C4-2B (cell line): ENCODE data around the gene SEC63.

Source experiments
- ZFX ChIP-seq: fragments of 450-650 bp; IDR thresholded peaks from 2 replicates; pipeline ENCODE4 v1.6.1; 2017
- TF ChIP-seq, protein P1 (sequence below): fragments of 450-650 bp; conservative IDR thresholded peaks from 2 replicates; pipeline ENCODE4 v1.5.1; 2017; ENCODE audit warnings: mild to moderate bottlenecking

GRCh38 chr6:107840636-107841274 lies 117.3 kb downstream of the SEC63 start:
- TF ChIP-seq, protein P1, sequence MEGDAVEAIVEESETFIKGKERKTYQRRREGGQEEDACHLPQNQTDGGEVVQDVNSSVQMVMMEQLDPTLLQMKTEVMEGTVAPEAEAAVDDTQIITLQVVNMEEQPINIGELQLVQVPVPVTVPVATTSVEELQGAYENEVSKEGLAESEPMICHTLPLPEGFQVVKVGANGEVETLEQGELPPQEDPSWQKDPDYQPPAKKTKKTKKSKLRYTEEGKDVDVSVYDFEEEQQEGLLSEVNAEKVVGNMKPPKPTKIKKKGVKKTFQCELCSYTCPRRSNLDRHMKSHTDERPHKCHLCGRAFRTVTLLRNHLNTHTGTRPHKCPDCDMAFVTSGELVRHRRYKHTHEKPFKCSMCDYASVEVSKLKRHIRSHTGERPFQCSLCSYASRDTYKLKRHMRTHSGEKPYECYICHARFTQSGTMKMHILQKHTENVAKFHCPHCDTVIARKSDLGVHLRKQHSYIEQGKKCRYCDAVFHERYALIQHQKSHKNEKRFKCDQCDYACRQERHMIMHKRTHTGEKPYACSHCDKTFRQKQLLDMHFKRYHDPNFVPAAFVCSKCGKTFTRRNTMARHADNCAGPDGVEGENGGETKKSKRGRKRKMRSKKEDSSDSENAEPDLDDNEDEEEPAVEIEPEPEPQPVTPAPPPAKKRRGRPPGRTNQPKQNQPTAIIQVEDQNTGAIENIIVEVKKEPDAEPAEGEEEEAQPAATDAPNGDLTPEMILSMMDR = no peak
- TF ChIP-seq ZFX = no peak
